HCT116 (cell line): Measurements from ENCODE around the gene FSTL4. TPM values are rescaled to one million over a fixed set of nuclear protein-coding genes. Genes with fewer than 3 reads are reported as not detected.

Experiments
- ATAC-seq: fragments of 200-7000 bp; cut with Tn5 transposase; 2 replicates; pipeline ENCODE4 v1.9.1; 2020; ENCODE audit warnings: mild to moderate bottlenecking, moderate library complexity
- BruUV-seq: library from RNA; stranded (reverse); fragments of 400-500 nt; replicated peaks from 2 replicates; lab custom pipeline; 2021; lab: Mats Ljungman, UMichigan
- CTCF ChIA-PET: fragments of 300-600 bp; sonication (Branson Sonifier 250); formaldehyde crosslinking; loops from one replicate; lab custom pipeline; 2021; ENCODE audit warnings: antibody characterized with exemption; lab: Charles Lee
- POLR2A ChIA-PET: fragments of 300-600, 350-600 bp; sonication (Branson Sonifier 250); formaldehyde crosslinking; loops from one replicate; lab custom pipeline; 2021; ENCODE audit warnings: antibody characterized with exemption; lab: Charles Lee
- RAD21 ChIA-PET, 2 experiments: fragments of 300-600 bp; sonication (Branson Sonifier 250); formaldehyde crosslinking; loops; one replicate each; lab custom pipeline; 2023; ENCODE audit warnings: low total read pairs in 2 of 2; ENCODE audit not compliant: uncharacterized antibody in 2 of 2, unreplicated experiment in 2 of 2, low non-redundant PET in 1 of 2; lab: Charles Lee
- DNase-seq: peaks from one replicate; pipeline ENCODE4 v3.0.0-alpha.2; 2010; ENCODE audit warnings: low read depth, low spot score
- H2AFZ ChIP-seq: fragments of 200-600 bp; shearing (Covaris generic), sonication (generic); 2 replicates; pipeline ENCODE4 v1.6.1; 2017; ENCODE audit warnings: low read depth, mixed run types, mixed read lengths, antibody characterized with exemption, low read length; ENCODE audit not compliant: poor library complexity, severe bottlenecking
- H3K27ac ChIP-seq: 2 replicates; pipeline ENCODE4 v1.5.1; 2012; ENCODE audit warnings: low read depth, low read length
- H3K27me3 ChIP-seq: fragments of 200-600 bp; sonication (generic); 2 replicates; pipeline ENCODE4 v1.6.1; 2016; ENCODE audit warnings: mixed run types, low read length, mixed read lengths; ENCODE audit not compliant: insufficient read depth
- H3K36me3 ChIP-seq, 2 experiments: fragments of 200-500 bp in 1 of 2; fragments of 200-600 bp in 1 of 2; sonication (Bioruptor generic) in 1 of 2; sonication (generic) in 1 of 2; 2 replicates each; pipeline versions ENCODE4 v1.5.1 to v1.6.1; 2014 to 2016; ENCODE audit warnings: low read length in 2 of 2, inconsistent platforms in 1 of 2, mixed read lengths in 1 of 2, mixed run types in 1 of 2; ENCODE audit not compliant: insufficient read depth in 2 of 2, control insufficient read depth in 1 of 2
- H3K4me1 ChIP-seq, 2 experiments: fragments of 200-600 bp in 1 of 2; sonication (generic) in 1 of 2; 2 replicates each; pipeline versions ENCODE4 v1.5.1 to v1.6.1; 2012 to 2017; ENCODE audit warnings: low read length in 2 of 2, inconsistent platforms in 1 of 2, mild to moderate bottlenecking in 1 of 2, mixed read lengths in 1 of 2, mixed run types in 1 of 2, moderate library complexity in 1 of 2; ENCODE audit not compliant: insufficient read depth in 2 of 2, control insufficient read depth in 1 of 2
- H3K4me2 ChIP-seq: fragments of 200-600 bp; sonication (generic); 2 replicates; pipeline ENCODE4 v1.6.1; 2017; ENCODE audit warnings: mixed run types, low read length, mixed read lengths
- H3K4me3 ChIP-seq, 2 experiments: fragments of 200-600 bp in 1 of 2; sonication (generic) in 1 of 2; replicated peaks in 1 of 2; 2 replicates each; pipeline ENCODE4 v1.5.1; 2011 to 2016; ENCODE audit warnings: low read length in 2 of 2, control low read depth in 1 of 2, low read depth in 1 of 2, mild to moderate bottlenecking in 1 of 2, mixed read lengths in 1 of 2, mixed run types in 1 of 2
- H3K79me2 ChIP-seq: fragments of 200-600 bp; sonication (generic); 2 replicates; pipeline ENCODE4 v1.6.1; 2017; ENCODE audit warnings: mild to moderate bottlenecking, mixed run types, low read length, moderate library complexity, mixed read lengths; ENCODE audit not compliant: insufficient read depth
- H3K9ac ChIP-seq: fragments of 200-600 bp; sonication (generic); 2 replicates; pipeline ENCODE4 v1.6.1; 2016; ENCODE audit warnings: low read length, mixed read lengths
- H3K9me2 ChIP-seq: fragments of 200-600 bp; sonication (generic), shearing (Covaris generic); 2 replicates; pipeline ENCODE4 v1.6.1; 2017; ENCODE audit warnings: mixed run types, mild to moderate bottlenecking, moderate library complexity; ENCODE audit not compliant: insufficient read depth
- H3K9me3 ChIP-seq, 2 experiments: fragments of 200-500 bp in 1 of 2; fragments of 200-600 bp in 1 of 2; sonication (Bioruptor generic) in 1 of 2; sonication (generic) in 1 of 2; 2 replicates each; pipeline ENCODE4 v1.6.1; 2014 to 2017; ENCODE audit warnings: low read length in 2 of 2, mixed read lengths in 2 of 2, inconsistent platforms in 1 of 2, low read depth in 1 of 2, mild to moderate bottlenecking in 1 of 2, mixed run types in 1 of 2, moderate library complexity in 1 of 2; ENCODE audit not compliant: control insufficient read depth in 1 of 2, insufficient read depth in 1 of 2
- H4K20me1 ChIP-seq: fragments of 200-600 bp; sonication (generic), shearing (Covaris generic); 2 replicates; pipeline ENCODE4 v1.6.1; 2017; ENCODE audit warnings: mixed run types, mild to moderate bottlenecking, moderate library complexity; ENCODE audit not compliant: insufficient read depth
- EGR1 ChIP-seq: IDR thresholded peaks from 2 replicates; pipeline ENCODE4 v1.6.1; 2012; ENCODE audit warnings: low read depth
- ELF1 ChIP-seq: IDR thresholded peaks from 2 replicates; pipeline ENCODE4 v1.6.1; 2012; ENCODE audit warnings: low read depth, borderline replicate concordance
- POLR2A ChIP-seq: IDR thresholded peaks from 2 replicates; pipeline ENCODE4 v1.7.0; 2011; ENCODE audit warnings: borderline replicate concordance; ENCODE audit not compliant: insufficient read depth, insufficient read length; ENCODE audit errors: extremely low read depth
- SRF ChIP-seq: IDR thresholded peaks from 2 replicates; pipeline ENCODE4 v1.6.1; 2012; ENCODE audit warnings: low read depth
- TCF7L2 ChIP-seq: IDR thresholded peaks from 2 replicates; pipeline ENCODE4 v1.7.0; 2011; ENCODE audit warnings: borderline replicate concordance, inconsistent platforms; ENCODE audit not compliant: insufficient read depth, insufficient read length; ENCODE audit errors: extremely low read depth
- YY1 ChIP-seq: IDR thresholded peaks from 2 replicates; pipeline ENCODE4 v1.6.1; 2011; ENCODE audit warnings: low read length, low read depth, moderate library complexity, mild to moderate bottlenecking; ENCODE audit not compliant: insufficient replicate concordance; ENCODE audit errors: extremely low read depth
- intact Hi-C: fragments of 100-400 bp; cut with micrococcal nuclease; formaldehyde crosslinking; loops from 2 replicates; pipeline ENCODE4 v1.10.0; 2022
- total RNA-seq: library from RNA; stranded (reverse); gene quantifications from one replicate; pipeline ENCODE4 v1.2.1, GENCODE V29; 2021; ENCODE audit not compliant: unreplicated experiment
- TF ChIP-seq, protein P1 (sequence below): IDR thresholded peaks from 2 replicates; pipeline ENCODE4 v1.6.1; 2012
- TF ChIP-seq, protein P2 (sequence below): IDR thresholded peaks from 2 replicates; pipeline ENCODE4 v1.6.1; 2011; ENCODE audit warnings: mild to moderate bottlenecking, low read length, moderate library complexity; ENCODE audit not compliant: insufficient replicate concordance; ENCODE audit errors: extremely low read depth

The FSTL4 gene
- total RNA-seq, 1 experiment from 2014 or later = 0.37 TPM

DNA sequence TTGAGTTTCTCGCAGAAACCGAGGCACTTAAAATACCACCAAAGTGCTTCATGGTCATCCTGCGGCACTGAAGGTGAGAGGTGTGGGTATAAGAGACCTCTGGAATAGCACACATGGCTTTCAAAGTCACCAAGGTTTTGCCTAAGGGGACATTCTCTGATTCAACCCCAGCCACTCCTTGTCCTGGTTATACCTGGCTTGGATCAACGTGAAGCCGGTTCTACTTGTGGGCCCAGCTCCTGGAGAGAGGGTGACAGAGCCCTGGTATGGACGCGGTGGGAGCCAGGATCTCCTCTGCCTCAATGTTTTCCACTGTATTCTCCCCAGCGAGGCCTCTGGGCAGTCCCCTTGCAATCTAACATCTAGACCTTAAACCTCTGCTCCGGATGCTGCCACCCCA lies 132.0 kb downstream of the FSTL4 start:
- no peak for TF ChIP-seq SRF
- no peak for TF ChIP-seq EGR1
- no peak for TF ChIP-seq YY1
- no peak for TF ChIP-seq TCF7L2
- TF ChIP-seq, protein P1, sequence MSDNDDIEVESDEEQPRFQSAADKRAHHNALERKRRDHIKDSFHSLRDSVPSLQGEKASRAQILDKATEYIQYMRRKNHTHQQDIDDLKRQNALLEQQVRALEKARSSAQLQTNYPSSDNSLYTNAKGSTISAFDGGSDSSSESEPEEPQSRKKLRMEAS = no peak
- TF ChIP-seq, protein P2, sequence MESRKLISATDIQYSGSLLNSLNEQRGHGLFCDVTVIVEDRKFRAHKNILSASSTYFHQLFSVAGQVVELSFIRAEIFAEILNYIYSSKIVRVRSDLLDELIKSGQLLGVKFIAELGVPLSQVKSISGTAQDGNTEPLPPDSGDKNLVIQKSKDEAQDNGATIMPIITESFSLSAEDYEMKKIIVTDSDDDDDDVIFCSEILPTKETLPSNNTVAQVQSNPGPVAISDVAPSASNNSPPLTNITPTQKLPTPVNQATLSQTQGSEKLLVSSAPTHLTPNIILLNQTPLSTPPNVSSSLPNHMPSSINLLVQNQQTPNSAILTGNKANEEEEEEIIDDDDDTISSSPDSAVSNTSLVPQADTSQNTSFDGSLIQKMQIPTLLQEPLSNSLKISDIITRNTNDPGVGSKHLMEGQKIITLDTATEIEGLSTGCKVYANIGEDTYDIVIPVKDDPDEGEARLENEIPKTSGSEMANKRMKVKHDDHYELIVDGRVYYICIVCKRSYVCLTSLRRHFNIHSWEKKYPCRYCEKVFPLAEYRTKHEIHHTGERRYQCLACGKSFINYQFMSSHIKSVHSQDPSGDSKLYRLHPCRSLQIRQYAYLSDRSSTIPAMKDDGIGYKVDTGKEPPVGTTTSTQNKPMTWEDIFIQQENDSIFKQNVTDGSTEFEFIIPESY = no peak
- TF ChIP-seq ELF1 = no peak
- no peak for TF ChIP-seq POLR2A
- Histone ChIP-seq H3K4me2 (no peak overlapping the region), H3K79me2 (no peaks in the 10 kb centered on the region), H3K9me2 (no peaks in the 10 kb centered on the region), H3K4me1 (no peaks in the 10 kb centered on the region), H4K20me1 (no peaks in the 10 kb centered on the region), H3K27me3 (peaks cover 40% of the 10 kb centered on the region), H3K9ac (no peak overlapping the region), H3K4me3 (no peak overlapping the region), H3K27ac (no peak overlapping the region), H2AFZ (no peak overlapping the region), H3K9me3 (no peaks in the 10 kb centered on the region), H3K36me3 (no peaks in the 10 kb centered on the region)
- CTCF ChIA-PET = no interaction called here
- intact Hi-C loops = no loop called here
- BruUV-seq = no TSS peak
- RAD21 ChIA-PET = no interaction called here
- ATAC-seq (no peak), DNase-seq (no peak)
- POLR2A ChIA-PET = no interaction called here
